ENCODE measurements around the gene PEX26.
"Not testable (repeated sequence)": the region's sequence is repeated elsewhere in the genome, so short reads cannot be mapped to it uniquely, and the experiment has no call there.

Gene PEX26

GRCh38 chr22:18103527-18104269 lies 25.9 kb downstream of the PEX26 start:
- no peak for DNase-seq

GRCh38 chr22:18104566-18104965 lies 26.8 kb downstream of the PEX26 start:
- DNase-seq: peak; percentile 51

- DNase-seq: not testable (repeated sequence)
Measured at GRCh38 chr22:18105981-18106380, 28.2 kb downstream of the PEX26 start.

GRCh38 chr22:18106550-18107341 lies 29.0 kb downstream of the PEX26 start:
- DNase-seq: not testable (repeated sequence)

- no peak for DNase-seq
Measured at GRCh38 chr22:18108187-18108586, 30.4 kb downstream of the PEX26 start.

GRCh38 chr22:18109410-18110193 lies 31.8 kb downstream of the PEX26 start:
- DNase-seq: no peak

- peak; percentile 27 for DNase-seq
Measured at GRCh38 chr22:18110194-18110953, 32.6 kb downstream of the PEX26 start, which contains the start of gene TUBA8. Gene TUBA8, plus strand, starts transcription at chr22:18110809. Its CDS starts 57 bp downstream, at chr22:18110866.

- DNase-seq: no peak
Measured at GRCh38 chr22:18110954-18111758, 33.4 kb downstream of the PEX26 start.

GRCh38 chr22:18111759-18112330 lies 34.1 kb downstream of the PEX26 start:
- no peak for DNase-seq

- no peak for DNase-seq
Measured at GRCh38 chr22:18112440-18112839, 34.6 kb downstream of the PEX26 start.

- DNase-seq: no peak
Measured at GRCh38 chr22:18113680-18114394, 36.0 kb downstream of the PEX26 start.

- no peak for DNase-seq
Measured at GRCh38 chr22:18114495-18114894, 36.7 kb downstream of the PEX26 start.

- no peak for DNase-seq
Measured at GRCh38 chr22:18114976-18115652, 37.3 kb downstream of the PEX26 start.

GRCh38 chr22:18115906-18116371 lies 38.1 kb downstream of the PEX26 start:
- DNase-seq: no peak

- no peak for DNase-seq
Measured at GRCh38 chr22:18116634-18117033, 38.8 kb downstream of the PEX26 start.

- no peak for DNase-seq
Measured at GRCh38 chr22:18118345-18118915, 40.6 kb downstream of the PEX26 start.

GRCh38 chr22:18119409-18120110 lies 41.8 kb downstream of the PEX26 start:
- DNase-seq: no peak

GRCh38 chr22:18120857-18121256 lies 43.1 kb downstream of the PEX26 start:
- no peak for DNase-seq

- DNase-seq: no peak
Measured at GRCh38 chr22:18121506-18121905, 43.7 kb downstream of the PEX26 start.
